HG03521 (cell line): ENCODE data around the gene ANTXR2.
"Not testable (repeated sequence)": the region's sequence is repeated elsewhere in the genome, so short reads cannot be mapped to it uniquely, and the experiment has no call there.

Source experiments
- ATAC-seq: cut with Tn5 transposase; IDR thresholded peaks from one replicate; pipeline ENCODE4 v1.9.1; 2021; ENCODE audit warnings: mild to moderate bottlenecking, moderate library complexity; ENCODE audit not compliant: unreplicated experiment

Gene ANTXR2

GRCh38 chr4:79993476-79993875 is 79.6 kb downstream of the ANTXR2 start:
- no peak for ATAC-seq

- ATAC-seq, result no peak
Measured at GRCh38 chr4:79991601-79992000, 81.4 kb downstream of the ANTXR2 start.

GRCh38 chr4:79991100-79991499 is 81.9 kb downstream of the ANTXR2 start:
- ATAC-seq, result not testable (repeated sequence)

GRCh38 chr4:79987401-79987800 is 85.6 kb downstream of the ANTXR2 start:
- no peak for ATAC-seq

- ATAC-seq, result no peak
Measured at GRCh38 chr4:79983431-79983830, 89.6 kb downstream of the ANTXR2 start.

- ATAC-seq, result no peak
Measured at GRCh38 chr4:79982601-79983322, 90.3 kb downstream of the ANTXR2 start.

GRCh38 chr4:79980448-79980847 is 92.6 kb downstream of the ANTXR2 start:
- ATAC-seq, result no peak

GRCh38 chr4:79979785-79980437 is 93.1 kb downstream of the ANTXR2 start:
- no peak for ATAC-seq

GRCh38 chr4:79977131-79977840 is 95.7 kb downstream of the ANTXR2 start:
- no peak for ATAC-seq

GRCh38 chr4:79964400-79965211 is 108.4 kb downstream of the ANTXR2 start:
- ATAC-seq, result no peak

GRCh38 chr4:79964020-79964399 is 109.0 kb downstream of the ANTXR2 start:
- ATAC-seq, result no peak

GRCh38 chr4:79959652-79960051 is 113.4 kb downstream of the ANTXR2 start:
- ATAC-seq, result no peak

- no peak for ATAC-seq
Measured at GRCh38 chr4:79958466-79959264, 114.4 kb downstream of the ANTXR2 start.

- ATAC-seq, result no peak
Measured at GRCh38 chr4:79949178-79949577, 123.9 kb downstream of the ANTXR2 start.

- no peak for ATAC-seq
Measured at GRCh38 chr4:79948739-79949138, 124.3 kb downstream of the ANTXR2 start.

GRCh38 chr4:79948261-79948660 is 124.8 kb downstream of the ANTXR2 start:
- ATAC-seq, result no peak

- ATAC-seq, result no peak
Measured at GRCh38 chr4:79947386-79947785, 125.6 kb downstream of the ANTXR2 start.

- ATAC-seq, result no peak
Measured at GRCh38 chr4:79935274-79935673, 137.8 kb downstream of the ANTXR2 start.

- no peak for ATAC-seq
Measured at GRCh38 chr4:79934660-79935059, 138.4 kb downstream of the ANTXR2 start.

GRCh38 chr4:79927931-79928330 is 145.1 kb downstream of the ANTXR2 start:
- no peak for ATAC-seq
